Measurements from ENCODE around the gene EFHC1.

The EFHC1 gene

GRCh38 chr6:52523378-52524142 is 103.4 kb downstream of the EFHC1 start:
- DNase-seq: no peak

- DNase-seq: no peak
Measured at GRCh38 chr6:52524918-52525317, 104.8 kb downstream of the EFHC1 start.

GRCh38 chr6:52526634-52527033 is 106.5 kb downstream of the EFHC1 start:
- no peak for DNase-seq

- DNase-seq: no peak
Measured at GRCh38 chr6:52527436-52527835, 107.3 kb downstream of the EFHC1 start.

GRCh38 chr6:52529311-52529710 is 109.2 kb downstream of the EFHC1 start:
- DNase-seq: no peak

GRCh38 chr6:52530351-52530750 is 110.2 kb downstream of the EFHC1 start:
- no peak for DNase-seq

GRCh38 chr6:52531396-52531795 is 111.3 kb downstream of the EFHC1 start:
- no peak for DNase-seq

- no peak for DNase-seq
Measured at GRCh38 chr6:52531834-52532233, 111.7 kb downstream of the EFHC1 start.

GRCh38 chr6:52532457-52532856 is 112.3 kb downstream of the EFHC1 start:
- no peak for DNase-seq

GRCh38 chr6:52533491-52533890 is 113.3 kb downstream of the EFHC1 start:
- no peak for DNase-seq

GRCh38 chr6:52534363-52534762 is 114.2 kb downstream of the EFHC1 start:
- DNase-seq: no peak

- no peak for DNase-seq
Measured at GRCh38 chr6:52534966-52535390, 114.8 kb downstream of the EFHC1 start.

- DNase-seq: no peak
Measured at GRCh38 chr6:52535711-52536423, 115.7 kb downstream of the EFHC1 start.

- no peak for DNase-seq
Measured at GRCh38 chr6:52536424-52536916, 116.3 kb downstream of the EFHC1 start.

GRCh38 chr6:52537001-52537753 is 117.0 kb downstream of the EFHC1 start:
- DNase-seq: no peak

GRCh38 chr6:52538252-52538900 is 118.2 kb downstream of the EFHC1 start:
- DNase-seq: no peak

GRCh38 chr6:52538901-52539354 is 118.8 kb downstream of the EFHC1 start:
- no peak for DNase-seq

- DNase-seq: no peak
Measured at GRCh38 chr6:52539607-52540006, 119.5 kb downstream of the EFHC1 start.

GRCh38 chr6:52540286-52540902 is 120.3 kb downstream of the EFHC1 start:
- DNase-seq: no peak

GRCh38 chr6:52541135-52541534 is 121.0 kb downstream of the EFHC1 start:
- DNase-seq: no peak

- no peak for DNase-seq
Measured at GRCh38 chr6:52543262-52543661, 123.1 kb downstream of the EFHC1 start.

Data from CD4-positive, alpha-beta T cell treated with Interferon gamma for 1 hour (primary cell).